Left kidney (tissue), 2 donors: ENCODE data around the gene TP73. TPM values are rescaled to one million over a fixed set of nuclear protein-coding genes. Genes with fewer than 3 reads are reported as not detected.
A peak's percentile ranks its signal among the peaks of the same experiment; 100 is the strongest.
"Not testable (repeated sequence)": the region's sequence is repeated elsewhere in the genome, so short reads cannot be mapped to it uniquely, and the experiment has no call there.

Experiments
- DNase-seq: peaks from one replicate; pipeline ENCODE4 v3.0.0-alpha.2; 2013
- polyA plus RNA-seq: library from polyadenylated mRNA; unstranded; fragments of 120-200 nt; gene quantifications from one replicate; pipeline ENCODE4 v1.2.1, GENCODE V29; 2013; ENCODE audit not compliant: insufficient read length

TP73 gene
- polyA plus RNA-seq, 1 donor, result 0.55 TPM

- no peak for DNase-seq
These were observed 33.8 kb upstream of the TP73 start for GRCh38 chr1:3618531-3618880.

- DNase-seq, result peak; percentile 66
These were observed 33.2 kb upstream of the TP73 start for GRCh38 chr1:3618881-3619671.

- no peak for DNase-seq
These were observed 31.6 kb upstream of the TP73 start for GRCh38 chr1:3620708-3621107.

GRCh38 chr1:3621151-3621671 lies 31.1 kb upstream of the TP73 start:
- DNase-seq, result peak; percentile 15

GRCh38 chr1:3622102-3622501 lies 30.2 kb upstream of the TP73 start:
- DNase-seq, result not testable (repeated sequence)

GRCh38 chr1:3623441-3624199 lies 28.7 kb upstream of the TP73 start:
- peak; percentile 17 for DNase-seq

GRCh38 chr1:3624200-3625136 lies 27.8 kb upstream of the TP73 start, which contains the start of gene TPRG1L:
Gene TPRG1L (plus strand): TSS chr1:3625015. CDS start chr1:3625073, 58 bp downstream.
- DNase-seq, result peak; percentile 97

GRCh38 chr1:3625151-3625907 lies 27.0 kb upstream of the TP73 start:
- DNase-seq, result peak; percentile 18

GRCh38 chr1:3626025-3626424 lies 26.3 kb upstream of the TP73 start:
- DNase-seq, result no peak

- DNase-seq, result no peak
These were observed 24.6 kb upstream of the TP73 start for GRCh38 chr1:3627515-3628253.

GRCh38 chr1:3628445-3628844 lies 23.9 kb upstream of the TP73 start:
- DNase-seq, result no peak

- no peak for DNase-seq
These were observed 22.7 kb upstream of the TP73 start for GRCh38 chr1:3629561-3630160.

- no peak for DNase-seq
These were observed 22.1 kb upstream of the TP73 start for GRCh38 chr1:3630161-3630611.

GRCh38 chr1:3630914-3631313 lies 21.4 kb upstream of the TP73 start:
- DNase-seq, result no peak

GRCh38 chr1:3631320-3632260 lies 20.7 kb upstream of the TP73 start:
- DNase-seq, result no peak

GRCh38 chr1:3632298-3632697 lies 20.0 kb upstream of the TP73 start:
- DNase-seq, result no peak

- DNase-seq, result no peak
These were observed 19.5 kb upstream of the TP73 start for GRCh38 chr1:3632716-3633343.

- no peak for DNase-seq
These were observed 18.8 kb upstream of the TP73 start for GRCh38 chr1:3633344-3634058.
